CMK (cell line): Measurements from ENCODE around the gene LIMK2.
"Not testable (repeated sequence)": the region's sequence is repeated elsewhere in the genome, so short reads cannot be mapped to it uniquely, and the experiment has no call there.

ENCODE experiments used
- DNase-seq: peaks from one replicate; pipeline ENCODE4 v3.0.0-alpha.2; 2010; ENCODE audit warnings: low read depth

The LIMK2 gene

GRCh38 chr22:31244046-31244942 is 32.2 kb downstream of the LIMK2 start:
- no peak for DNase-seq

GRCh38 chr22:31244943-31245451 is 32.9 kb downstream of the LIMK2 start:
- DNase-seq = no peak

- DNase-seq = not testable (repeated sequence)
Measured at GRCh38 chr22:31245998-31246397, 33.9 kb downstream of the LIMK2 start.

DNA sequence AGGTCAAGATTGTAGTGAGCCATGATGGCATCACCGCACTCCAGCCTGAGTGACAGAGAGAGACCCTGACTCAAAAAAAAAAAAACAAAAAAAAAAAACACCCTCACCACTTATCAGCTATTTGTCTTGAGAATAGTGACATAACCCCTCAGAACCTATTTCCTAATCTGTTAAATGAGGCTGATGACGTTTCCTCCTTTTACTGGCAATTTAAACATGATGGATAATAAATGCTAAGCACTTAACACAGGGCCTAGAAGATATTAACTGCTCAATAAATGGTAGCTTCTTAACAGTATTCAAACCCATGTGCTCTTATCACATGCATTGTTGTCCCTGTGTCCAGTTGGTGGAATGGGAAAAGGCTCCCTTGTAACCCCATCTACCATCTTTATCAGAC is 34.6 kb downstream of the LIMK2 start:
- no peak for DNase-seq

DNA sequence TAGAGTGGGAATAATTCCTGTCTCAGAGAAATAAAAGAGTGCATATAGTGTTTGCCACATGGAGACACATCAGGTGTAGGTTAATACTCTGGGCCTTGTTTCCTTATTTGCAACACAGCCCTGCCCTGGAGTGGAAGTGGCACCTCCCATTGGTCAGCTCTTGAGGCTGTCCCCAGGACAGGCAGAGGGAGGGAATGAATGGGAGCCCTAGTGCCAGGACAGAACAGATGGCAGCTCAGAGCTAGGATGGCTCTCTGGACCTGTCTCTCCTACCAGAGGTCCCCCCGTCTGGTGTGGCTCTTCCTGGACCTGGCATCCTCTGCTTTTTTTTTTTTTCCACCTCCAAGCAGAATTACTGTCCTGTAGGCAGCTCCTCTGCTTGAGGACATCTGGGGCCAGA is 35.6 kb downstream of the LIMK2 start:
- no peak for DNase-seq

DNA sequence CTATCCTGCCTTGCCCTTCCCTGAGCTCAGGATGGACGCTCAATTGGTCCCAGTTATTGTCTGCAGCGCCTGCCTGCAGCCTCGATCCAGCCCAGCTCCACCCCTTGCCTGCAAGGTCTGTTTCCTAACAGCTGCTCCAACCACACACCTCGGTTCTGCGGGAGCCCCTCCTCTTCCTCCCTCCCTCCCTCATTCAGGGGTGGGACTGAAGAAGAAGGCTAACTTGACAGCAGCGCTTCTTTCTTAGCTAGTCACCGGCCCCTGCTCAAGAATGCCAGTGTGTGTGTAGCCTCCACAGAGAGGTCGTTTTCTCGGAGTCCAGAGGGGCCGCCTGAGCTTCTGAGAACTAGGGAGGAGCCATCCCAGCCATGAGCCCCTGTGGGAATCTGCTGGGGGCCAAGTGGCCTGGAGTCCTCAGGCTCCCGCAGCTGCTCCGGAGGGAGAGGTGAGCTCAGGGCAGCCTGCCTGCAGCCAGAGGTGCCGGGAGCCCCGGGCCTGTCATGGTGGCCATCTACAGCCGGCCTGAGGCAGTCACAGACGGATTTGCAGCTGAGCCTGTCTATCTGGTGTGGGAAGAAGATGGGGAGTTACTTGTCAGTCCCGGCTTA is 36.1 kb downstream of the LIMK2 start:
- no peak for DNase-seq

DNA sequence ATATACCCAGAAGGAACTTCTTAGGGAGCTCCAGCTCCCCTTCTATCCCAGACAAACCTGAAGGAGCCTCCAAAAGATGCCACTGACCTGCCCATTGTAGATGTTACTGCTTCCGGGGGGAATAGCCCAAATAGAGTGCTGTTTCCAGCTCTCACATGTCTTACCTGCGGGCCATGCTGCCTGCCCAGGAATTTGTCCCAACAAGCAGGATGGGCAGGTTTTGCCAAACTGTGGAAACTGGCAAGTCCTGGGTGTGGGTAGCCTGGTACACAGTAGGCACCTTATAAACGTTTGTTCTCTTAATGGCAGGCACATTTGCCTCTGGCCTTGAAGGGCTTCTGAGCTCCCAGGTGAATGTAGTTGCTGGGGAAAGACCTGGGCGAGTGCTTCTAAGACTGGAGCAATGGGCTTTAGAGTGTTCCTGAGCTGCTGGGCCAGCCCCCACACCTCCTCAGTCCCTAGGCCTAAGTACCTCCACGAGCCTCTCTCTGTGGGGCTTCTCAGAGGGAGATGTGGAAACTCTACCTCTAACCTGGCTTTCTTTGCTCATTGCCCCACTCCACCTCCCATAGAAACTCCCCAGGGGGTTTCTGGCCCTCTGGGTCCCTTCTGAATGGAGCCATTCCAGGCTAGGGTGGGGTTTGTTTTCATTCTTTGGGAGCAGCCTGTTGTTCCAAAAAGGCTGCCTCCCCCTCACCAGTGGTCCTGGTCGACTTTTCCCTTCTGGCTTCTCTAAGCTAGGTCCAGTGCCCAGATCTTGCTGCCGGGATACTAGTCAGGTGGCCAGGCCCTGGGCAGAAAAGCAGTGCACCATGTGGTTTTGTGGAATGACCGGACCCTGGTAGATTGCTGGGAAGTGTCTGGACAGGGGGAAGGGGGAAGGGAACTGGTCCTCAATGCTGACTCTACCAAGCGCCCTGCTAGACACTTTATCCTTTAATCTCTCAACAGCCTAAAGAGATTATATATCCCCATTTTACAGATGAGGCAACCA is 37.2 kb downstream of the LIMK2 start:
- no peak for DNase-seq

DNA sequence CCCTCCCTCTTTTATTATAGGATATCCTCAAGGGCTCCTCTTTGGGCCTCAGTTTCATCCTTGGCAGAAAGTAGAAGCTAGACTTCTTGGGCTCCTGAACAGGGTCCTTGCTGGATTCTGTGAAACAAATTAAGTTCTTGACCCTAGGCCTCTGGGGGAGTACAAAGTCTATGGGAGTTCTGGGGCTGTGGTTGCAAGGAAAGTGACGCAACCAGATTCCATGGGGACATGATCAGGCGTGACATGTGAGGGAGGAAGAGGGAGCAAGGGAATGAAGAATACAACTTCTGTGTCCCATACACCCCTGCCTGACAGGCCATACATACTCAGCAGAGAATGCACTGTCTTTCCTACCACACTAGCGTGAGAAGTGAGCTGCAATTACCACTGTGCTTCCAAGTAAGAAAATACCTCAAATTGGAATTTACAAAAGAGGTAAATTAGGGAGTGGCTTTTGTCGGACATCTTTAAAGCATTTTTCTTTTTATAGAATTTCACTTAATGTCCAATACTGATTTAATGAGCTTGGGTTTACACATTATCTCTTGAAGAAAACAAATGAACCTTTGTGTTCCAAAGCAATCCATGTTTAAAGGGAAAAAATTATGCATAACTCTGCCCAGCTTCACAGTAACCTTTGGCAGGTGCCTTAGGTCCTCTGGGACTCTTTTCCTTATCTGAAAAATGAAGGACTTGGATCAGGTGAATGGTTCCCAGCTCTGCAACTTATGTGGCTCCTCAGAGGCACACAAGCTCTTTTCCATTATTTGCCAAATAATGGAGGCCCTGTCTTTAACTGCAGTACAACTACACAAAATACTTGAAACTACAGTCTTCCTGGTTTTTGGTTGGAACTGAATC is 38.9 kb downstream of the LIMK2 start:
- no peak for DNase-seq

GRCh38 chr22:31253949-31254348 is 41.9 kb downstream of the LIMK2 start:
- no peak for DNase-seq

DNA sequence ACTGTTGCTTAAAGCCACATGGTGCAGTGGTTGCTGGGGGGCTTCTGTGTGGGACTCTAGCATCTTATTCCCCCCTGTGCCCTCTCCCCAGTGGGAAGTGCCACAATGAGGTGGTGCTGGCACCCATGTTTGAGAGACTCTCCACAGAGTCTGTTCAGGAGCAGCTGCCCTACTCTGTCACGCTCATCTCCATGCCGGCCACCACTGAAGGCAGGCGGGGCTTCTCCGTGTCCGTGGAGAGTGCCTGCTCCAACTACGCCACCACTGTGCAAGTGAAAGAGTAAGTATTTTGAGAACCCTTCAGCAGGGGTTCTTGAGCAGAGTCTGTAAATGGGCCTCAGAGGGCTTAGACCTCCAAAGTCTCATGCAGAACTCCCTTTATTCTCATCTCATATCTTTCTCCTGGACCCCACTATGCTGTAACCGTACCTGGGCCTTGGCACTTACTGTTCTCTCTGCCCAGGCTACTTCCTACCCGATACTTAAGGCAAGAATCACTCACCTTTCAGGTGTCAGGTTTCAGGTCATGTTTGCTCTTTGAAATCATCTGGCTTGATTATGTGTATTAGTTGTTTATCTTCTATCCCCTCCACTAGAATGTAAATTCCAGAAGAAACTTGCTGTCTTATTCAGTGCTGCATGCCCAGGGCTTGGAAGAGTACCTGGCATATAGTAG is 47.8 kb downstream of the LIMK2 start:
- no peak for DNase-seq

GRCh38 chr22:31260474-31260856 is 48.4 kb downstream of the LIMK2 start:
- no peak for DNase-seq

DNA sequence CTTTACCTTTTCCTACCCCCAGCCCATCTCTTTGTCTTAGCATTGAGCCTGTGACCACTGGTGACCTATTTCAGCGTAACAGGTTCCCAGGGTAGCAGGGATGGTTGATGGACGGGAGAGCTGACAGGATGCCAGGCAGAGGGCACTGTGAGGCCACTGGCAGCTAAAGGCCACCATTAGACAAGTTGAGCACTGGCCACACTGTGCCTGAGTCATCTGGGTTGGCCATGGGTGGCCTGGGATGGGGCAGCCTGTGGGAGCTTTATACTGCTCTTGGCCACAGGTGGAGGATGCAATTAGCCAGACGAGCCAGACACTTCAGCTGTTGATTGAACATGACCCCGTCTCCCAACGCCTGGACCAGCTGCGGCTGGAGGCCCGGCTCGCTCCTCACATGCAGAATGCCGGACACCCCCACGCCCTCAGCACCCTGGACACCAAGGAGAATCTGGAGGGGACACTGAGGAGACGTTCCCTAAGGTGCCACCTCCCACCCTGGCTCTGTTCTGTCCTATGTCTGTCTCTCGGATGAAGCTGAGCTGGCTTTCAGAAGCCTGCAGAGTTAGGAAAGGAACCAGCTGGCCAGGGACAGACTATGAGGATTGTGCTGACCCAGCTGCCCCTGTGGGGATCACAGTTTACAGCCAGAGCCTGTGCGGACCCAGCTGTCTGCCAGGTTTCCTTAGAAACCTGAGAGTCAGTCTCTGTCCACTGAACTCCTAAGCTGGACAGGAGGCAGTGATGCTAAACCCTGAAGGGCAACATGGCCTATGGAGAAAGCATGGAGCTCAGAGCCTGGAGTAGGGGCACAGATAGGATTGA is 50.4 kb downstream of the LIMK2 start:
- no peak for DNase-seq

DNA sequence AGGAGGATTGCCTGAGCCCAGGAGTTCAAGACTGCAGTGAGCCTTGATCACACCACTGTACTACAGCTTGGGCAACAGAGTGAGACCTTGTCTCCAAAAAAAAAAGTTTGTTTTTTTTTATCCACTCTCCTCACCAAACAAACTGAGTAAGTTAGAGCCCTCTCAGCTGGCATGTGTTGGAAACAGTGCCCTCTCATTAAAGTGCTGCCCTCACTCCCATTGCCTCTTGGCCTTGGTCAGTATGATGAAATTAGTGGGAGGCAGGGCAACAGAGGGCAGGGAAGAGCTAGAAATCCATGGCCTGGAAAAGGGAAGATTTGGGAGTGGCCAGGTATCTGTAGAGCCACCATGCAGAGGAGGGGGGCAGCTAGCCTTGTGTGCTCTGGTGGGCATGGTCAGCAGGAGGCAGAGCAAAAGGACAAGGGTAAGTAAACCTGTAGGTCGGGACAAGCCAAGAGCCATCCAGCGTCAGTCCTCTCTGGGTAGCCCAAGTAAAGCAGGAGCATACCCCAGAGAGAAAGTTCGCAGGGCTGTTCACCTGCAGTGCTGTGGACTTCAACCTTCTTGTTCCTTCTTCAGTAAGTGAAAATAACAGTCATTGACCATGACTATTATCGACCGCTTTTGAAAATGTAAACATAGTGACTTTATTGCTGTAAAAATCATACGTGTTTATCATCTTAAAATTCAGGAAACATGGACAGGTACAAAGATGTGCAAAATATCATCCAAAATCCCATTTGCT is 52.0 kb downstream of the LIMK2 start:
- no peak for DNase-seq

DNA sequence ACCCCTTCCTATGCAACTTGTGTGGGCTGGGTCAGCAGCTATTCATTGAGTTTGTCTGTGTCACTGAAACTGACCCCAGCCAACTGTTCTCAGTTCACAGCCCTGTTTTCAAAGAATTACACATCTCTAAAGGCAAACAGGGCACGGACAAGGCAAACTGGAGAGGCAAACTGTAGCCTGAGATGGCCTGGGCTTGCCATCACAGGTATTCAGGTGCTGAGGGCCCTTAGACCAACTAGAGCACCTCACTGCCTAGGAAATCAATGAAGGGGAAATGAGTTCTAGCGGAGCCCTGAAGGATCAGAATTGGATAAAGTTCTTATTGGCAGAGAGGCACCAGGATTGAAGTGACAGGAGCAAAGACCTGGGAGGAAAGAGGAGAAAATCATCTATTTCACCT is 56.2 kb downstream of the LIMK2 start:
- DNase-seq = no peak

- DNase-seq = no peak
Measured at GRCh38 chr22:31269892-31270579, 57.9 kb downstream of the LIMK2 start.

GRCh38 chr22:31271026-31271425 is 58.9 kb downstream of the LIMK2 start:
- DNase-seq = no peak

- DNase-seq = no peak
Measured at GRCh38 chr22:31271485-31271884, 59.4 kb downstream of the LIMK2 start.
